Stimulated activated CD4-positive, alpha-beta T cell treated with anti-CD3 and anti-CD28 coated beads, Interleukin-15, amount 100 ng/mL, for 24 hours (primary cell): ENCODE measurements around the gene NPTX1.

Source experiments
- DNase-seq: peaks from one replicate; pipeline ENCODE4 v3.0.0-alpha.2; 2020

The NPTX1 gene

DNA sequence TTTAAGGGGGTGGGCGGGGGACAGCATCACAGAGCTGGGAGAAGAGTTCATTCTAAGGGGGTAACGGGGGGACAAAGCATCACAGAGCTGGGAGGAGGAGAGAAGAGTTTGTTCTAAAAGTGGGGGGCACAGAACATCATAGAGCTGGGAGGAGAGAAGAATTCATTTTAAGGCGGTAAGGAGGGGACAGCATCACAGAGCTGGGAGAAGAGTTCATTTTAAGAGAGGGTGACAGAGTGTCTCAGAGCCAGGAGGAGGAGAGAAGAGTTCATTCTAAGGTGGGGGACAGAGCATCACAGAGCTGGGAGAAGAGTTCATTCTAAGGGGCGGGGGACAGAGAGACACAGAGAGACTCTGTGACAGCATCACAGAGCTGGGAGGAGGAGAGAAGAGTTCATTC, 33.6 kb downstream of the NPTX1 start:
- DNase-seq = no peak

DNA sequence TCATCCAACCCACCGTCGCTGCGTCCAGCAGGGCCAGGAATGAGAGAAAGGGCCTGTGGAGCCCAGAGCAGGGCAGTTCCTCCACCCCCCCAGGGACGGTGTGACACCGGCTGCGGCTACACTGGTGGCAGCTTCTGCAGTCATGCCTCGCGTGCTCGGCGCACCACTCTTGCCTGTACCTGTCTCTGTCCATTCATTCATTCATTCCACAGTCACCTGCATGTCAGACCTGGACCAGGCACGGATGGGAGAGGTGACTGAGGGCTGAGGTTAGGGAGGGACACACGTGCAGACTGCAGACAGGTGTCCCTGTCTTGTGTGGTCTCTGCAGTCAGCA, 34.1 kb downstream of the NPTX1 start:
- DNase-seq = no peak

DNA sequence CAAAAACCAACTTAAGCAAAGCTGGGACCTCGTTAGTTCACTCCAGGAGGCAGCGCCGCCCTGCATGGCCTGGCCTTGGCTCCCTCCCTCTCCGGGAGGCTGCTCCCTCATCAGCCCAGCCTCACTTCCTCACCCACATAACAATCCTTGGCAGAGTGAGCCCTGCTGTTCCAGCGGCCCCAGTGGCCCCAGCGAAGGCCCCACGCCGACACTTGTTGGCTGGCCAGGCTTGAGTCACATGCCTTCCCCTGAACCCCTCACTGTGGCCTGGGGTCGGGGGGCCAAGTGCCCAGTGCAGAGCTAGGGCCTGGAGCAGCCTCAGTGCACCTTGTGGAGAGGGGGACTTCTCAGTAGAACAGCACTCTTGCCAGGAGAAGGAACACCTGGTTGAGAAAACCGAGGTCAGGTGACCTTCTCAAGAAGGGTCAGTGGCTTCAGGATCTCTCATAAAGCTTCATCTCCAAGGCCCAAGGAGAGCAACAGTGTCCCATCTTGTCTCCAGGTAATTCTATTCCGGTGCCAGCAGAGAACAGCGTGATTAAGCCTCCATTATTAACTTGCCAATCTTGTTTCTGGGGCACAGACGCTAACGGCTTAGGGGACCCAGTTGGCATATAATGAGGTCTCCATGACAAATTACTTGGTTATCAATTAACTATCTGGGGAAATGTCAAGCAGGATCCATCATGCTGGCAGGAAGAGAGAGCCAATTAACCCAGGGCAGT, 34.6 kb downstream of the NPTX1 start:
- no peak for DNase-seq

DNA sequence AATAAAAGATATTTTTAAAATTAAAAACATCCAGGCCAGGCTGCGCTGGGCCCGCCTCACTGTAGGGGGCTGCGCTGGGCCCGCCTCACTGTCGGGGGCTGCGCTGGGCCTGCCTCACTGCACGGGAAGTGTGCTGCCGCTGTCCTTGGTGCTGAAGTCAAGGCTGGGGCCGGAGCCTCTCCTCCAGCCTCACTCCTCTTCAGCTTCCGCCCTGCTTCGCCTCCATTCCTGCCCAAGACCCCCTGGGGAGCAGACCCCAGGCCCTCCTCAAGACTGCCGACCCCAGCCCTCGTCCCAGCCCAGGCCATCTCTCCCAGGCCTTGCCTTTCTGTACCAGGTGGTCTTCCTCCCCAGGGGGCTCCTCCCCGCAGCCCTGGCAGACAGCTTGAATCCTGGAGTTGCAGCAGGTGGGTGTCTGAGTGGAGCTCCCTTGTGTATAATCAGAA, 35.3 kb downstream of the NPTX1 start:
- DNase-seq = peak; percentile 58

DNA sequence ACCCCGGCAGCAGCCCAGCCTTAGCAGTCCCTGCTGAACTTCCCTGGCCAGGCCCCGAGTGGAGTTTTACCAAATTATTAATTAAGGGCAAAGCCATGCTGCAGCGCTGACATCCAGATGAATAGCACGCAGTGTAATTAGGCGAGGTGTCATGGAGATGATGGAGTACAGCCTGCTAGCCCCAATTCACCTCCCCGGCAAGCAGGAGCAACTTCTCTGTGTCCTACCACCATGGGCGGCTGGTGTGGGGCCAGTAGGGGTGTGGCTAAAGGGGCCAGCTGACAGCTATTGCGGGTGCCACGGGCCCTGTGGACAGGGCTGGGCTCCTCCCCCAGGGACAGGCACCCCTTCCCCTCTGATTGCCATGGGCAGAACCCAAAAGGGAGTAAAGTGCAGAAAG, 36.9 kb downstream of the NPTX1 start:
- DNase-seq = no peak

DNA sequence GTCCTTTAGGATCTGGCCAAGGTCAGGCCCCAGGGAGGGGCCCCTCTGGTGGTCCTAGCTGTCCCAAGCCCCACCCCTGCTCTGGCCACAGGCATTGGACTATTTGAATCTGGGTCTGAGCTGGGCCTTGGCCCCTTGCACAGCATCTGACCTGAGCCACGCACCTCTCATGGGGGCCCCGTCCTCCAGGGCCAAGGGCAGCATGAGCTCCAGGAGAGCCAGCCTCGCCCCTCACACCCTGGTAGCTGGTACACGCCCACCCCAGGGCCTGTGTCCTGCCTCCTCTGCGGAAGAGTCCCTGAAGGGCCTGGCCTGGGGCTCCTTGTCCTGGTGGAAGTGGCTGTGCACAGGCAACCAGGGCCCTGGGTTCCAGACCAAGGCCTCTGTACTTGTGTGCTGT, 37.6 kb downstream of the NPTX1 start:
- no peak for DNase-seq

DNA sequence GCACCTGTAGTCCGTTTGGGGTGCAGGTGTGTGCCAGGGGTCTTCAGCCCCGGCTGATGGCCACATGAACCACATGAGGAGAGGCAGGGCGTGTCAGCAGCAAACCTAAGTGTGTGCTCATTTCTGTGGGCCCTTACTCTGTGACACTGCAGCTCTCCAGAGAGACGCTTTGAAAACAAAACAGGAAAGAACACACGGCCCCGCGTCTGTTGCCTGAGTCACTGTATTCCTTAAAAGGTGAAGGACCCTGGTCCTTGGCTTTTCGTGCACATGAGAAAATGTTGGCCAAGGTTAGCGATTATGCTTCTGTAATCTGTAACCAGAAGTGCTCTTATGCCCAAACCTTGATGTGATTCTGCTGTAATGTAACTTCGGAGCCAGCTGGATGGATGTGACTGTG, 38.9 kb downstream of the NPTX1 start:
- DNase-seq = no peak

GRCh38 chr17:80433916-80434666, 42.3 kb downstream of the NPTX1 start:
- DNase-seq = no peak

DNA sequence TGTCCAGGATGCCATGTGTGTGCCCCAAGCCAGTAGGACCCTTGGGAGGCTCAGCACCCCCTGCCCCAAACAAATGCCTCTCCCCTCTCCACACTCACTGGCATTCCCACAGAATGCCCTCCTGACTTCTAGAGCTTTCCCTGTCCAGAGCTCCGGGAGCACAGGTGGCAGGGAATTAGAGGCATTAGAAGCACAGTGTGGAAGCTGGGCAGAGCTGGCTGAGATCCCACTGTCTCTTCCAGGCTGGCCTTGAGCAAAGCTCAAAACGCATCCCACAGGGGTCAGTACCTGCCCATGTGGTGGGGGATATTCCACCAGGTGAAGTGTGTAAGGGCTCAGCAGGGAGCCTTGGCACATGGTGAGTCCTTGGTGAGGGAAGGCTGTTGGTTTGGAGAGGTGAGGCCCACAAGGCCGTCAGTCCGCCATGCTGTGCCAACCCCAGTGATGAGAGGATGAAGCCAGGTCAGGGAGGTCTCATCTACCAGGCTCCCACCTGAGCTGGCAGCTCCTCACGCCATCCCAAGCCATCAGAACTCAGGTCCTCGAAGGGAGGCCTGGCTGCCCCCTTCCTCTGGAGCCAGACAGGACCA, 43.4 kb downstream of the NPTX1 start:
- DNase-seq = no peak

DNA sequence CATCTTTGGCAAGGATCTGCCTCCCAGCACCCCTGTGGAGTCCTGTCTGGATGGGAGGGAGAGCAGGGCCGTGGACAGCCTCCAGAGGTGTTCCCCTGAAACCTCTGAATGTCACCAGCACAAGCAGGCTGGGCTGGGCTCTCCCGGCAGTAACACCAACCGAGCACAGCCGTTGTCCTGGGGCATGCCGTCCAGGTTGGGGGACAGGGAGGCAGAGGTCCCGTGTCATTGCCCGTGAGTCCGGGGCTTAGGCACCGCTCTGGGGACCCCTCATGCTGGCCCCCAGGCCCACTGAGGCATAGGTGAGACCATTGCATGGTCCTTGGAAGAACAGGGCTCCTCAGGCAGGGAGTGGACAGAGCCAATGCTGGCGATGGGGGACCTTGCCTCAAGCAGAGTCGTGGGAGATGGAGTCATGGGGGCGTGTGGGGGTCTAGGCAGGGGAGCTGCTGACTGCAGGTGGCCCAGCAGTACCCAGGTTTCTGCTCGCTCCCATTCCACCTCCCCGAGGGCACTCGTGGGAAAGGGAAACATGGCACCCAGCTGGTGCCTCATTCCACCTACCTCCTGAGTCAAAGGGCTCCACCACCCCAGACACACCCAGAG, 44.0 kb downstream of the NPTX1 start:
- no peak for DNase-seq

GRCh38 chr17:80431246-80432195, 44.9 kb downstream of the NPTX1 start:
- DNase-seq = no peak

- no peak for DNase-seq
Measured at GRCh38 chr17:80430446-80431245, 45.8 kb downstream of the NPTX1 start.

GRCh38 chr17:80429356-80430275, 46.8 kb downstream of the NPTX1 start:
- DNase-seq = no peak

DNA sequence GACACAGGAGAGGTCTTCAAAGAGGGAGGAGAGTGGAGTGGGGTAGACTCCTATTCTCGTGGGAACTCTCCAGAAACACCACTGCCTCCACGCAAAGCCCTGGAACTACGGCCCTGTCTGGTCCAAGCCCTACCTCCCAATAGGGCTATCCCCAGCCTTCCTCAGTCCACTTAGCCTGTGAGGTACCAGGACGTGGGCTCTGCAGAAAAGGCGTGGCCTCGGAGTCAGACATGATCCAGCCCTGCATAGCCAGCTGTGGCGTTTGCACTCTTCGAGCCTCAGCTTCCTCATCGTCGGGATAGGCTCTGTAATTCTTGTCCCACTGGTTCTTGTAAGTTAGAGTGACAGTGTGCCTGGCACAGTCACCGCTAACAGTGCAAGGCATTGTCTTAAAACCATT, 47.6 kb downstream of the NPTX1 start:
- no peak for DNase-seq

GRCh38 chr17:80428363-80428762, 48.0 kb downstream of the NPTX1 start:
- no peak for DNase-seq

- DNase-seq = no peak
Measured at GRCh38 chr17:80427366-80428282, 48.8 kb downstream of the NPTX1 start.

GRCh38 chr17:80426671-80427326, 49.6 kb downstream of the NPTX1 start:
- peak; percentile 89 for DNase-seq

GRCh38 chr17:80425835-80426426, 50.5 kb downstream of the NPTX1 start:
- DNase-seq = no peak
